ENCODE measurements around the gene RAB11B. TPM values are rescaled to one million over a fixed set of nuclear protein-coding genes. Genes with fewer than 3 reads are reported as not detected.

Gene RAB11B
- total and polyA plus RNA-seq, 2 of the 13 experiments (the other 11 are each of a cell fraction or from before 2014, with no cell fraction given) = 6.0 to 28.4 TPM

DNA sequence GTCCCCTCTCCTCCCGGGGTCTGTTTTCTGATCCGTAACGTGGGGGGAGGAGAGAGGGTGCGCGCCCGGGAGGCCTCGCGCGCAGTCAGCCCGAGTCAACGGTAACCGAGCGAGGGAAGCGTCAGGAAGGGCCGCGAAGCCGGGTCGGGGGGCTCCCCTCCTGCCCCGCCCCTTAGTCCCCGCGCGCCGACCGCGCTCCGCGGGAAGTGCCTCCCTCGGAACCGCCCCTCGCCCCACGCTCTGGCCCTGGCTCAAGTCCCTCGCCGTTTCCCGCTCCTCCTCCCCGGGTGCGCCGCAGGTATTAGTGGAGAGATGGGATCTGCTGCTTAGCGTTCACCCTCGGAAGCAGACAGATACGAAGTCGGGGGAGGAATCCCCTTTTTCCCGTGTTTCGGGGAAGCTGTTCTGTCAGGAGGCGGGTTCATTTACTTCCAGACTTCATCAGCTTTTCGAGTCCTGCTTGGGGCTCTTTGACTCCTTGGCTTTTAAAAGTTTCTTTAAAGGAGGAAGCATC, 55.4 kb downstream of the RAB11B start (continued):
- TF ChIP-seq, protein P1, sequence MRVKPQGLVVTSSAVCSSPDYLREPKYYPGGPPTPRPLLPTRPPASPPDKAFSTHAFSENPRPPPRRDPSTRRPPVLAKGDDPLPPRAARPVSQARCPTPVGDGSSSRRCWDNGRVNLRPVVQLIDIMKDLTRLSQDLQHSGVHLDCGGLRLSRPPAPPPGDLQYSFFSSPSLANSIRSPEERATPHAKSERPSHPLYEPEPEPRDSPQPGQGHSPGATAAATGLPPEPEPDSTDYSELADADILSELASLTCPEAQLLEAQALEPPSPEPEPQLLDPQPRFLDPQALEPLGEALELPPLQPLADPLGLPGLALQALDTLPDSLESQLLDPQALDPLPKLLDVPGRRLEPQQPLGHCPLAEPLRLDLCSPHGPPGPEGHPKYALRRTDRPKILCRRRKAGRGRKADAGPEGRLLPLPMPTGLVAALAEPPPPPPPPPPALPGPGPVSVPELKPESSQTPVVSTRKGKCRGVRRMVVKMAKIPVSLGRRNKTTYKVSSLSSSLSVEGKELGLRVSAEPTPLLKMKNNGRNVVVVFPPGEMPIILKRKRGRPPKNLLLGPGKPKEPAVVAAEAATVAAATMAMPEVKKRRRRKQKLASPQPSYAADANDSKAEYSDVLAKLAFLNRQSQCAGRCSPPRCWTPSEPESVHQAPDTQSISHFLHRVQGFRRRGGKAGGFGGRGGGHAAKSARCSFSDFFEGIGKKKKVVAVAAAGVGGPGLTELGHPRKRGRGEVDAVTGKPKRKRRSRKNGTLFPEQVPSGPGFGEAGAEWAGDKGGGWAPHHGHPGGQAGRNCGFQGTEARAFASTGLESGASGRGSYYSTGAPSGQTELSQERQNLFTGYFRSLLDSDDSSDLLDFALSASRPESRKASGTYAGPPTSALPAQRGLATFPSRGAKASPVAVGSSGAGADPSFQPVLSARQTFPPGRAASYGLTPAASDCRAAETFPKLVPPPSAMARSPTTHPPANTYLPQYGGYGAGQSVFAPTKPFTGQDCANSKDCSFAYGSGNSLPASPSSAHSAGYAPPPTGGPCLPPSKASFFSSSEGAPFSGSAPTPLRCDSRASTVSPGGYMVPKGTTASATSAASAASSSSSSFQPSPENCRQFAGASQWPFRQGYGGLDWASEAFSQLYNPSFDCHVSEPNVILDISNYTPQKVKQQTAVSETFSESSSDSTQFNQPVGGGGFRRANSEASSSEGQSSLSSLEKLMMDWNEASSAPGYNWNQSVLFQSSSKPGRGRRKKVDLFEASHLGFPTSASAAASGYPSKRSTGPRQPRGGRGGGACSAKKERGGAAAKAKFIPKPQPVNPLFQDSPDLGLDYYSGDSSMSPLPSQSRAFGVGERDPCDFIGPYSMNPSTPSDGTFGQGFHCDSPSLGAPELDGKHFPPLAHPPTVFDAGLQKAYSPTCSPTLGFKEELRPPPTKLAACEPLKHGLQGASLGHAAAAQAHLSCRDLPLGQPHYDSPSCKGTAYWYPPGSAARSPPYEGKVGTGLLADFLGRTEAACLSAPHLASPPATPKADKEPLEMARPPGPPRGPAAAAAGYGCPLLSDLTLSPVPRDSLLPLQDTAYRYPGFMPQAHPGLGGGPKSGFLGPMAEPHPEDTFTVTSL (CRISPR knock-in tag; IDR thresholded peaks at IDR 0.05; ENCODE audit: borderline replicate concordance) = no peak
- TF ChIP-seq SRSF9 (IDR thresholded peaks at IDR 0.05; ENCODE audit: borderline replicate concordance, insufficient read depth, low read depth, low read length, poor library complexity, severe bottlenecking) = no peak
- TF ChIP-seq, protein P2, sequence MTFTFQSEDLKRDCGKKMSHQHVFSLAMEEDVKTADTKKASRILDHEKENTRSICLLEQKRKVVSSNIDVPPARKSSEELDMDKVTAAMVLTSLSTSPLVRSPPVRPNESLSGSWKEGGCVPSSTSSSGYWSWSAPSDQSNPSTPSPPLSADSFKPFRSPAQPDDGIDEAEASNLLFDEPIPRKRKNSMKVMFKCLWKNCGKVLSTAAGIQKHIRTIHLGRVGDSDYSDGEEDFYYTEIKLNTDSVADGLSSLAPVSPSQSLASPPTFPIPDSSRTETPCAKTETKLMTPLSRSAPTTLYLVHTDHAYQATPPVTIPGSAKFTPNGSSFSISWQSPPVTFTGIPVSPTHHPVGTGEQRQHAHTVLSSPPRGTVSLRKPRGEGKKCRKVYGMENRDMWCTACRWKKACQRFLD (CRISPR knock-in tag; IDR thresholded peaks at IDR 0.05; ENCODE audit: borderline replicate concordance) = no peak
- 0 out of 2 replicates have a peak, but pooled peaks have one; percentile 13 for TF ChIP-seq HOXA9 (CRISPR knock-in tag; IDR thresholded peaks at IDR 0.05; ENCODE audit: borderline replicate concordance)
- TF ChIP-seq AKAP8 (CRISPR knock-in tag; IDR thresholded peaks at IDR 0.05) = no peak
- TF ChIP-seq ZNF296 (CRISPR knock-in tag; conservative IDR thresholded peaks at IDR 0.05) = no peak
- TF ChIP-seq PHB2 (IDR thresholded peaks at IDR 0.05; ENCODE audit: partially characterized antibody) = no peak
- no peak for TF ChIP-seq SRF (IDR thresholded peaks at IDR 0.05; ENCODE audit: low read depth, low read length)
- TF ChIP-seq KDM6A (CRISPR knock-in tag; IDR thresholded peaks at IDR 0.05; ENCODE audit: low read depth) = no peak
- TF ChIP-seq ZNF737 (CRISPR knock-in tag; IDR thresholded peaks at IDR 0.05; ENCODE audit: borderline replicate concordance) = no peak
- TF ChIP-seq NFATC3 (CRISPR knock-in tag; IDR thresholded peaks at IDR 0.05) = no peak
- TF ChIP-seq AGO2 (optimal IDR thresholded peaks at IDR 0.05; ENCODE audit: low read depth, low read length) = peak; percentile 86
- peak; percentile 56; the same call in 1 of the 2 replicates for TF ChIP-seq ZNF20 (CRISPR knock-in tag; IDR thresholded peaks at IDR 0.05)
- TF ChIP-seq, protein P3, sequence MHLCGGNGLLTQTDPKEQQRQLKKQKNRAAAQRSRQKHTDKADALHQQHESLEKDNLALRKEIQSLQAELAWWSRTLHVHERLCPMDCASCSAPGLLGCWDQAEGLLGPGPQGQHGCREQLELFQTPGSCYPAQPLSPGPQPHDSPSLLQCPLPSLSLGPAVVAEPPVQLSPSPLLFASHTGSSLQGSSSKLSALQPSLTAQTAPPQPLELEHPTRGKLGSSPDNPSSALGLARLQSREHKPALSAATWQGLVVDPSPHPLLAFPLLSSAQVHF (CRISPR knock-in tag; IDR thresholded peaks at IDR 0.05) = 0 out of 2 replicates have a peak, but pooled peaks have one; percentile 16
